ENCODE results near the gene PAK1.

PAK1 gene

DNA sequence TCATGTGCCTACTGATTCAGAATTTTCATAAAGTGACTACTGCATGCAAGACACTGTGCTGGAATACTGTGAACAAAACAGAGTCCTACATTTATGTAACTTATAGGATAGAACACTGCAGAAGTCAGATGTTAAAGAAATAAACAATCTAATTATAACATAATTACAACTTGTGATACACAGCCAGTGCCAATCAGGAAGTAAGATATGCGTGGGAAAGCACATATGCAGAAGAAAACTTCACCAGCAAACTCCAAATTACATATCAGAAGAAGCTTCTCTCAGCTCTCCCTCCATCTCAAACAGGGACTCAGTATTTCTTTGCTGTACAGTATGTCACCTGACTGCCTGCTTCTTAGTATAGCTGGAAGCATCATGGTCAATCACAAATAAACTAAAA lies 37.4 kb downstream of the PAK1 start:
- TF ChIP-seq, protein P1, sequence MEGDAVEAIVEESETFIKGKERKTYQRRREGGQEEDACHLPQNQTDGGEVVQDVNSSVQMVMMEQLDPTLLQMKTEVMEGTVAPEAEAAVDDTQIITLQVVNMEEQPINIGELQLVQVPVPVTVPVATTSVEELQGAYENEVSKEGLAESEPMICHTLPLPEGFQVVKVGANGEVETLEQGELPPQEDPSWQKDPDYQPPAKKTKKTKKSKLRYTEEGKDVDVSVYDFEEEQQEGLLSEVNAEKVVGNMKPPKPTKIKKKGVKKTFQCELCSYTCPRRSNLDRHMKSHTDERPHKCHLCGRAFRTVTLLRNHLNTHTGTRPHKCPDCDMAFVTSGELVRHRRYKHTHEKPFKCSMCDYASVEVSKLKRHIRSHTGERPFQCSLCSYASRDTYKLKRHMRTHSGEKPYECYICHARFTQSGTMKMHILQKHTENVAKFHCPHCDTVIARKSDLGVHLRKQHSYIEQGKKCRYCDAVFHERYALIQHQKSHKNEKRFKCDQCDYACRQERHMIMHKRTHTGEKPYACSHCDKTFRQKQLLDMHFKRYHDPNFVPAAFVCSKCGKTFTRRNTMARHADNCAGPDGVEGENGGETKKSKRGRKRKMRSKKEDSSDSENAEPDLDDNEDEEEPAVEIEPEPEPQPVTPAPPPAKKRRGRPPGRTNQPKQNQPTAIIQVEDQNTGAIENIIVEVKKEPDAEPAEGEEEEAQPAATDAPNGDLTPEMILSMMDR (IDR thresholded peaks at IDR 0.05) = no peak

DNA sequence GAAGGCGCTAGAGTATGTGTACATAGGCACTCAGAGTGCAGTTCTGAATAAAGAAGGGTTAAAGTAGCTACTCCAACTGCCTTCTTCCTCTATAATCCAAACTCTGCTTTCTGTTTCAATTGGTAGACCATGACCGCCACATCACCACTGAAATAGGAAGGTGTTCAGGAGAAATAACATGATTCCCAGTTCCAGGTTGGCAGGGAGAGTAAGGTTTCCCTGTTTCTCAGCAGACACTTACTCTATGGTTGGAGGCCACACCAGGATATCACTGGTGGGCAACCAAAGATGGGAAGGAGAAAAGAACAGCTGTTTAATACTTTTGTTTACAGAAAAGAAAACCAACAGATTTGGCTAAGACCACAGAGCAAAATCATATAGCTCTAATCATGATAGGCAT lies 37.9 kb downstream of the PAK1 start:
- TF ChIP-seq, protein P1 (IDR thresholded peaks at IDR 0.05) = no peak

DNA sequence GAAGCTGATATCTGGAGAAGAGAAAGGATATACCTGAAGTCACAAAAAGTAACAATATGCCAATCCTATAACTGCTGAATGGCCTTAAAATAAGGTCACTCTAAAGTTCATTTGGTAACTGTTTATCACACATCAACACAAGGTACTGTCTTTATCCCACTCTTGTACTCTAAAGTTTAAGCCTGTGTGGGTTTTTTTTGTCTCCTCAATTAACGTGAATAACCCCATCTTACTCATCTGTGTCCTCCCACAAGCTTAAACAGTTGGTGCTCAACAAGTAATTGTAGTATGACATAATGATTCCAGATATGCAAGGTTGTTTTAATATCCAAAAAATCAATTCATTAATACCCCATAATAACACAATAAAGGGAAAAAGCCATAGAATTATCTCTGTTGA lies 42.1 kb downstream of the PAK1 start:
- TF ChIP-seq, protein P1 (IDR thresholded peaks at IDR 0.05) = no peak

DNA sequence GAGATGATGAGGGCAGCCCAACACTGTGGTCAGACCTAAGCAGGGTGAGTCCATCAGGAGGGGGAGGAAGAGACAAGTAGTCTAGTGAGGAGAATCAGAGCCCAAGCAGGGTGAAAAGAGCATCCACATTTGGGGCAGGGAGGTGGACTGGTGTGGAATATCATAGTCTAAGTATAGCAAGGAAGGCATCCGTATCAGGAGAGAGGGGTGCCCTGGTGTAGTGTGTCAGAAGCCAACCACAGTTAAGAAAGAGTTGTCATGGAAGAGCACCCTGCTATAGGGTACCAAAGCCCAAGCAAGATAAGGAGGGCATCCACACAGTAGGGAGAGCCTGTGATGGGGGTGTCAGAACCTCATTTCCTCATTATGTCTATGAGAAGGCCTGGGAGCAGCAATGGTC lies 45.3 kb downstream of the PAK1 start:
- TF ChIP-seq, protein P1 (IDR thresholded peaks at IDR 0.05) = no peak

DNA sequence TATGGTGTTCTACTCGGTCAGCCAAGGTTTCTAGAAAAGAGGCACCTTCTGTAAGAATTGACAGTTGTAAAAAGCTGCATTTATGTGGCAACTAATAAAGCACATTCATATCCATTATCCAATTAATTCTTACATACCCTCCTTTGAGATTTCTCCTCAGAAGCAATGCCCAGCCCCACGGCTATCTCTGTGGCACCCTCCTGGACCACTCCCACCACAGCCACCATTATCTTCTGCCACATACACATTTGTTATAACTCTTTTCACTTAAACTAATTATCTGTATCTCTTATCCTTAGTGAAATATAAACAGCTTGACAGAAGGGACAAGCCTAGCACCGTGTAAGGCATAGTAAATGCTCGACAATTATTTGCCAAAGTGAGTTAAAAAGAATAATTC lies 48.5 kb downstream of the PAK1 start:
- TF ChIP-seq, protein P1 (IDR thresholded peaks at IDR 0.05) = no peak

DNA sequence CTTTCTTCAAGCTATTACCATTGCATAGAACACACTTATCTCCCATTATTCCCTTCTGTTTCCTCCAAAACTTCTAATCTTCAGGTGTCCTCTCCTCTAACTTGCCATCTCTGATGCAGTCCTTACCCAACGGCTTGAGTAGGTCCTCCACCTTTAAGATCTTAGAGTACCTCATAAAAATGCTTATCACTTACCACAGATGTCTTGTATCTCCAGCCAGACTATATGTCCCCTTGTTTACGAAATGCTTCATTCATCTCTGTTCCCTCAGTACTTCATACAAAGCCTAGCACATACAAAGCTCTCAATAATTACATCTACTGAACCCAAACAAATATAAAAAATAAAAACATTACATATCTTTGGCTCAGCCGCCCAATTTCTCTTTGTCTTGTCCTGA lies 49.2 kb downstream of the PAK1 start:
- TF ChIP-seq, protein P1 (IDR thresholded peaks at IDR 0.05) = no peak

DNA sequence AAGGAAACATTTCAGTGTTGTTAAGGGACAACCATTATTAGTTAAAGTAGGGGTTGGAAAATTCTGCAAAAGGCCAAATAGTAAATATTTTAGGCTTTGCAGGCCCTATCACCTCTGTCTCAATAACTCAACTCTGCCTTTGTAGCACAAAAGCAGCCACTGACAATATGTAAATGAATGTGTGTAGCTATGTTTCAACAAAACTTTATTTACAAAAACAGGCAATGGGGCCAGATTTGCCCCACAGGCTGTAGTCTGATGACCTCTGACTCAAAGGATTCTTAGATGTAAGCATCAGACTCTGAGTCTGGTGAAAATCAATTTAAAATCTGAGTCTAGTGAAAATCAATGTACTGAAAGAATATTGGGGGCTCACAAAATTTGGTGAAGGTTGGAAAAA lies 50.3 kb downstream of the PAK1 start:
- TF ChIP-seq, protein P1 (IDR thresholded peaks at IDR 0.05) = no peak

DNA sequence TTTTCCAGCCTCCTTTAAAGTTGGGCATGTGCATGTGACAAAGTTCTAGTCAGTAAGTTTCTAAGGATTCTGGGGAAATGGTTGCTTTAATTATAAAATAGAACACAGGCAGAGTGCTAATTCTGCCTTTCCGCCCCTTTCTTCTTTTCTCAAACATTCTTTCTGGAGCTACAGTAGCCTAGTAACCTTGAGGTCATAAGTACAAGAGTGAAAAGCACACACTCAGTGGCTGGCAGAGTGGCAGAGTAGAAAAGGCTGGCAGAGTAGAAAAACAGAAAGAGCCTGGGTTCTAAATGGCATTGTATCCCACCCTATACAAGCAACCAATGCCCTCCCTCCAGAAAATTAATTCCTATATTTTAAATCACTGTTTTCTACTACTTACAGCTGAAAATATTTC lies 51.2 kb downstream of the PAK1 start:
- TF ChIP-seq, protein P1 (IDR thresholded peaks at IDR 0.05) = no peak
